Ovary (tissue), 3 donors: ENCODE data around the gene IFT88.

ENCODE experiments used
- CTCF ChIP-seq, 3 donors: fragments of 450-650 bp in 2 of 3; fragments of 200-600 bp in 1 of 3; IDR thresholded peaks; one replicate each; pipeline versions ENCODE4 v1.5.1 to v1.8.0; 2016 to 2022; ENCODE audit warnings: antibody characterized with exemption in 3 of 3, mild to moderate bottlenecking in 1 of 3
- EP300 ChIP-seq: sonication (generic); formaldehyde crosslinking; IDR thresholded peaks from one replicate; pipeline ENCODE4 v1.6.1; 2017; ENCODE audit warnings: antibody characterized with exemption
- POLR2A ChIP-seq: fragments of 450-650 bp; IDR thresholded peaks from one replicate; pipeline ENCODE4 v1.6.1; 2017; ENCODE audit warnings: antibody characterized with exemption, mild to moderate bottlenecking, moderate library complexity
- donor health status: DM: no; HTN: no; CAD: no.

DNA sequence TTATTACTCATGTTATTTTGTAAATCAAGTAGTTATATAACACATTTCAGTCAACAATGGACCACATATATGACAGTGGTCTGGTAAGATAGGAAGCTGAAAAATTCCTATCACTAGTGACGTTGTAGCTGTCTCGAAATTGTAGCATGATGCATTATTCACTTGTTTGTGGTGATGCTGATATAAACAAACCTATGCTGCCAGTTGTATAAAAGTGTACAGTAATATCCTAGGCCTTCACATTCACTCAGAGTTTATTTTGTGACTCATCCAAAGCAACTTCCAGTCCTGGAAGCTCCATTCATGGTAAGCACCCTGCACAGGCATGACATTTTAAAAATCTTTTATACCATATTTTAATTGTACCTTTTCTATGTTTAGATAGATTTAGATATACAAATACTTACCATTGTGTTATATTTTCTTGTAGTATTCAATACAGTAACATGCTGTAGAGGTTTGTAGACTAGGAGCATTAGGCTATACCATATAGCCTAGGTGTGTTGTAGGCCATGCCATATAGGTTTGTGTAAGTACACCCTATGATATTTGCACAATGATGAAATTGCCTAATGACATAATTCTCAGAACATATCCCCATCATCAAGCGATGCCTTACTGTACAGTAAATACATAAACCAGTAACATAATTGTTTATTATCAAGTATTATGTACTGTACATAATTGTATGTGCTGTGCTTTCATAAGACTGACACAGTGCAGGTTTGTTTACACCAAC lies 49.3 kb downstream of the IFT88 start:
- no peak for TF ChIP-seq CTCF (IDR thresholded peaks at IDR 0.05)
- TF ChIP-seq POLR2A: no peak
- TF ChIP-seq EP300: no peak
